ENCODE measurements around the gene NPR1.

DNA sequence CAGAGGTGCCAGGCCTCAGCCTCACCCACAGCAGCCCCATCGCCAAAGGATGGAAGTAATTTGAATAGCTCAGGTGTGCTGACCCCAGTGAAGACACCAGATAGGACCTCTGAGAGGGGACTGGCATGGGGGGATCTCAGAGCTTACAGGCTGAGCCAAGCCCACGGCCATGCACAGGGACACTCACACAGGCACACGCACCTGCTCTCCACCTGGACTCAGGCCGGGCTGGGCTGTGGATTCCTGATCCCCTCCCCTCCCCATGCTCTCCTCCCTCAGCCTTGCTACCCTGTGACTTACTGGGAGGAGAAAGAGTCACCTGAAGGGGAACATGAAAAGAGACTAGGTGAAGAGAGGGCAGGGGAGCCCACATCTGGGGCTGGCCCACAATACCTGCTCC, 15.0 kb downstream of the NPR1 start:
- TF ChIP-seq, protein P1, sequence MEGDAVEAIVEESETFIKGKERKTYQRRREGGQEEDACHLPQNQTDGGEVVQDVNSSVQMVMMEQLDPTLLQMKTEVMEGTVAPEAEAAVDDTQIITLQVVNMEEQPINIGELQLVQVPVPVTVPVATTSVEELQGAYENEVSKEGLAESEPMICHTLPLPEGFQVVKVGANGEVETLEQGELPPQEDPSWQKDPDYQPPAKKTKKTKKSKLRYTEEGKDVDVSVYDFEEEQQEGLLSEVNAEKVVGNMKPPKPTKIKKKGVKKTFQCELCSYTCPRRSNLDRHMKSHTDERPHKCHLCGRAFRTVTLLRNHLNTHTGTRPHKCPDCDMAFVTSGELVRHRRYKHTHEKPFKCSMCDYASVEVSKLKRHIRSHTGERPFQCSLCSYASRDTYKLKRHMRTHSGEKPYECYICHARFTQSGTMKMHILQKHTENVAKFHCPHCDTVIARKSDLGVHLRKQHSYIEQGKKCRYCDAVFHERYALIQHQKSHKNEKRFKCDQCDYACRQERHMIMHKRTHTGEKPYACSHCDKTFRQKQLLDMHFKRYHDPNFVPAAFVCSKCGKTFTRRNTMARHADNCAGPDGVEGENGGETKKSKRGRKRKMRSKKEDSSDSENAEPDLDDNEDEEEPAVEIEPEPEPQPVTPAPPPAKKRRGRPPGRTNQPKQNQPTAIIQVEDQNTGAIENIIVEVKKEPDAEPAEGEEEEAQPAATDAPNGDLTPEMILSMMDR (conservative IDR thresholded peaks at IDR 0.05; ENCODE audit: low read depth in 2 of 2), result no peak
- no peak for TF ChIP-seq EZH2phosphoT487 (IDR thresholded peaks at IDR 0.05; ENCODE audit: unreplicated experiment)
- TF ChIP-seq, protein P2, sequence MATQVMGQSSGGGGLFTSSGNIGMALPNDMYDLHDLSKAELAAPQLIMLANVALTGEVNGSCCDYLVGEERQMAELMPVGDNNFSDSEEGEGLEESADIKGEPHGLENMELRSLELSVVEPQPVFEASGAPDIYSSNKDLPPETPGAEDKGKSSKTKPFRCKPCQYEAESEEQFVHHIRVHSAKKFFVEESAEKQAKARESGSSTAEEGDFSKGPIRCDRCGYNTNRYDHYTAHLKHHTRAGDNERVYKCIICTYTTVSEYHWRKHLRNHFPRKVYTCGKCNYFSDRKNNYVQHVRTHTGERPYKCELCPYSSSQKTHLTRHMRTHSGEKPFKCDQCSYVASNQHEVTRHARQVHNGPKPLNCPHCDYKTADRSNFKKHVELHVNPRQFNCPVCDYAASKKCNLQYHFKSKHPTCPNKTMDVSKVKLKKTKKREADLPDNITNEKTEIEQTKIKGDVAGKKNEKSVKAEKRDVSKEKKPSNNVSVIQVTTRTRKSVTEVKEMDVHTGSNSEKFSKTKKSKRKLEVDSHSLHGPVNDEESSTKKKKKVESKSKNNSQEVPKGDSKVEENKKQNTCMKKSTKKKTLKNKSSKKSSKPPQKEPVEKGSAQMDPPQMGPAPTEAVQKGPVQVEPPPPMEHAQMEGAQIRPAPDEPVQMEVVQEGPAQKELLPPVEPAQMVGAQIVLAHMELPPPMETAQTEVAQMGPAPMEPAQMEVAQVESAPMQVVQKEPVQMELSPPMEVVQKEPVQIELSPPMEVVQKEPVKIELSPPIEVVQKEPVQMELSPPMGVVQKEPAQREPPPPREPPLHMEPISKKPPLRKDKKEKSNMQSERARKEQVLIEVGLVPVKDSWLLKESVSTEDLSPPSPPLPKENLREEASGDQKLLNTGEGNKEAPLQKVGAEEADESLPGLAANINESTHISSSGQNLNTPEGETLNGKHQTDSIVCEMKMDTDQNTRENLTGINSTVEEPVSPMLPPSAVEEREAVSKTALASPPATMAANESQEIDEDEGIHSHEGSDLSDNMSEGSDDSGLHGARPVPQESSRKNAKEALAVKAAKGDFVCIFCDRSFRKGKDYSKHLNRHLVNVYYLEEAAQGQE (IDR thresholded peaks at IDR 0.05; ENCODE audit: unreplicated experiment), result no peak

Measured in GM23338 (cell line).